Osteocyte (in vitro differentiated cells): ENCODE data around the gene PHKA1. TPM values are rescaled to one million over a fixed set of nuclear protein-coding genes. Genes with fewer than 3 reads are reported as not detected.
A peak's percentile ranks its signal among the peaks of the same experiment; 100 is the strongest.
"Not testable (repeated sequence)": the region's sequence is repeated elsewhere in the genome, so short reads cannot be mapped to it uniquely, and the experiment has no call there.

Experiments used
- DNase-seq: peaks from one replicate; pipeline ENCODE4 v3.0.0; 2021; ENCODE audit warnings: mixed read lengths; ENCODE audit not compliant: unreplicated experiment; ENCODE audit errors: extremely low spot score
- H3K27ac Mint-ChIP-seq: one replicate; pipeline ENCODE4 v1.8.0; 2021; ENCODE audit warnings: mild to moderate bottlenecking, mixed read lengths; ENCODE audit not compliant: unreplicated experiment
- H3K27me3 Mint-ChIP-seq: one replicate; pipeline ENCODE4 v1.8.0; 2021; ENCODE audit warnings: mixed read lengths; ENCODE audit not compliant: unreplicated experiment
- H3K36me3 Mint-ChIP-seq: one replicate; pipeline ENCODE4 v1.8.0; 2021; ENCODE audit warnings: mixed read lengths; ENCODE audit not compliant: unreplicated experiment
- H3K4me1 Mint-ChIP-seq: one replicate; pipeline ENCODE4 v1.8.0; 2021; ENCODE audit warnings: mixed read lengths; ENCODE audit not compliant: unreplicated experiment
- H3K4me3 Mint-ChIP-seq: one replicate; pipeline ENCODE4 v1.8.0; 2021; ENCODE audit warnings: mild to moderate bottlenecking, moderate library complexity, mixed read lengths; ENCODE audit not compliant: unreplicated experiment
- H3K9me3 Mint-ChIP-seq: one replicate; pipeline ENCODE4 v1.8.0; 2021; ENCODE audit warnings: mixed read lengths; ENCODE audit not compliant: unreplicated experiment
- total RNA-seq: library from RNA; stranded (reverse); gene quantifications from 2 replicates; pipeline ENCODE4 v1.2.1, GENCODE V29; 2021
- TF ChIP-seq, protein P1 (sequence below): fragments of 200-600 bp; sonication (generic); IDR thresholded peaks from 2 replicates; pipeline ENCODE4 v1.5.0; 2021; ENCODE audit warnings: antibody characterized with exemption, mild to moderate bottlenecking, moderate library complexity

Gene PHKA1
- total RNA-seq, 1 donor from 2014 or later, result 2.6 TPM

DNA sequence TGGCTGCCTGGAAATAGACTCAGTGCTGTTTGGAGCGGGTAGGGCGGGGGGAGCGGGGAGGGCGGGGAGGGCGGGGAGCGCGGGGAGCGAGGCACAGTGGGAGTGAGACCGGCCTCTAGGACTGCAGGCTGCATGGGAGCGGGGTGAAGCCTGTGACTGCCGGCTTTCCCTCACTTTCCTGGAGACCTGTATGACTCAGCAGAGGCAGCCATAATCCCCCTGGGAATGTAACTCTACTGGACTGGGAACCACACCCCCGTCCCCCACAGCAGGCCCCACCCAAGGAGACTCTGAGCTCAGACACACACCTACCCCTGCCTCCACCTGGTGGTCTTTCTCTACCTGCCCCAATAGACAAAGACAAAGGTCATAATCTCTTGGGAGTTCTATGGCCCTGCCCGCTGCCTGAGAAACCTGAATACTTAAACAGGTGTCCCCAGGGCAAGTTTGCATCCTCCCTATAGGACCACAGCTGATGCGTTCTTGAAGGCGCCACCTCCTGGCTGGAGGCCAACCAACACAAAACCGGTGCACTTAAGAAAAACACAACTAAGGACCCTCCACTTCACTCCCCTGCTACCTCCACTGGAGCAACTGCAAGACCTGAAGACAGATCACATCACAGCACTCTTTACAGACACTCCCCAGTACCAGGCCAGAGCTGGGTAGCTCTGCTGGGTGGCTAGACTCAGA, 159.5 kb downstream of the PHKA1 start:
- peak overlapping the region; percentile 45 for H3K27ac Mint-ChIP-seq
- H3K36me3 Mint-ChIP-seq, result peaks cover 4% of the 10 kb centered on the region
- TF ChIP-seq, protein P1, sequence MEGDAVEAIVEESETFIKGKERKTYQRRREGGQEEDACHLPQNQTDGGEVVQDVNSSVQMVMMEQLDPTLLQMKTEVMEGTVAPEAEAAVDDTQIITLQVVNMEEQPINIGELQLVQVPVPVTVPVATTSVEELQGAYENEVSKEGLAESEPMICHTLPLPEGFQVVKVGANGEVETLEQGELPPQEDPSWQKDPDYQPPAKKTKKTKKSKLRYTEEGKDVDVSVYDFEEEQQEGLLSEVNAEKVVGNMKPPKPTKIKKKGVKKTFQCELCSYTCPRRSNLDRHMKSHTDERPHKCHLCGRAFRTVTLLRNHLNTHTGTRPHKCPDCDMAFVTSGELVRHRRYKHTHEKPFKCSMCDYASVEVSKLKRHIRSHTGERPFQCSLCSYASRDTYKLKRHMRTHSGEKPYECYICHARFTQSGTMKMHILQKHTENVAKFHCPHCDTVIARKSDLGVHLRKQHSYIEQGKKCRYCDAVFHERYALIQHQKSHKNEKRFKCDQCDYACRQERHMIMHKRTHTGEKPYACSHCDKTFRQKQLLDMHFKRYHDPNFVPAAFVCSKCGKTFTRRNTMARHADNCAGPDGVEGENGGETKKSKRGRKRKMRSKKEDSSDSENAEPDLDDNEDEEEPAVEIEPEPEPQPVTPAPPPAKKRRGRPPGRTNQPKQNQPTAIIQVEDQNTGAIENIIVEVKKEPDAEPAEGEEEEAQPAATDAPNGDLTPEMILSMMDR, result no peak
- DNase-seq, result no peak
- no peaks in the 10 kb centered on the region for H3K27me3 Mint-ChIP-seq
- H3K4me1 Mint-ChIP-seq, result peaks cover 7% of the 10 kb centered on the region
- H3K9me3 Mint-ChIP-seq, result peaks cover 9% of the 10 kb centered on the region
- no peak overlapping the region for H3K4me3 Mint-ChIP-seq

DNA sequence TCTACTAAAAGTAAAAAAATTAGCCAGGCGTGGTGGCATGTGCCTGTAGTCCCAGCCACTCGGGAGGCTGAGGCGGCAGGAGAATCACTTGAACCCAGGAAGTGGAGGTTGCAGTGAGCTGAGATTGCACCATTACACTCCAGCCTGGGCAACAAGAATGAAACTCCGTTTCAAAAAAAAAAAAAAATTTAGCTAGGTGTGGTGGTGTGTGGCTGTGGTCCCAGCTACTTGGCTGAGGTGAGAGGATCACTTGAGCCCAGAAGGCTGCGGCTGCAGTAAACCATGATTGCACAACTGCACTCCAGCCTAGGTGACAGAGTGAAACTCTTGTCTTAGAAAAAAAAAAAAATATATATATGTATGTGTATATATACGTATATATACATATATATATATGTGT, 161.7 kb downstream of the PHKA1 start:
- not testable (repeated sequence) for H3K36me3 Mint-ChIP-seq, H3K27me3 Mint-ChIP-seq, H3K27ac Mint-ChIP-seq, H3K4me3 Mint-ChIP-seq, DNase-seq, H3K4me1 Mint-ChIP-seq
- H3K9me3 Mint-ChIP-seq, result peaks cover 14% of the 10 kb centered on the region

DNA sequence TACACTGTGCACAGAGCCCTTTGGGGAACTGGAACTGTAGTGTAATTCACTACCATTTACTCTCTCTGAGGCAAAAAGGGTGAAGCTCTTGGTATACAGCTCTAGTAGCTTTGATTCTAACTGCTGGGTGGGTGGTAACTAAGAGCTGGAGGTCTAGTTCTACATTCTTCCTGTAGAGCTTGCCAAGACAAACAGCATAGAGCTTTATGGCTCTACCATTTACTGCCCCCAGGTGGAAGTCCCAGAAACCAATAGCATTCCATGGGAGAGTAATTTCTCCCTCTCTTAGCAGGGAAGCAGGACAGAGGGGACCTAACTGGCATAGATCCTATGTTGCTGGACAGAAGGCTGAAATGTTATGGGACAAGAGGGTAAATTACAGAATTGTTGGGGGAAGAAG, 168.1 kb downstream of the PHKA1 start:
- DNase-seq, result no peak
- Mint-ChIP-seq H3K36me3 (peaks cover 6% of the 10 kb centered on the region), H3K4me3 (no peak overlapping the region), H3K27me3 (no peaks in the 10 kb centered on the region), H3K4me1 (peaks cover 2% of the 10 kb centered on the region), H3K27ac (no peak overlapping the region), H3K9me3 (peaks cover 13% of the 10 kb centered on the region)
- TF ChIP-seq, protein P1, result no peak

DNA sequence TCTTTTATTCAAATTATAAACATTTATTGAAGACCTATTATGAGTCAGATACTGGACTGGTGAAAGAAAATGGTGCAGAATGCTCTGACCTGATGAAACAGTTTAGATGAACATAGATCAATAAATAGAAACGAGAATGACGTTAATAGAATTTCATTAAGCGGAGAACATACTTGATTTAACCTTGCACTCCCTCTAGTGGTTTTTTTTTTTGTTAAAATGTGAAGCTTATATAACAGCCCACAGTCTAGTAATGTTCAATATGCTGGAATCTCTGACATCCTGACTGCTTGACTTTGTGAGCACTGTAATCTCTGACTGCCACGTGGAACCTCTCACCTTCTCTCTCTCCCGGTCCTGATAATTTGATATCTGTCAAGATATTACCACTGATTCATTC, 173.8 kb downstream of the PHKA1 start:
- no peak overlapping the region for H3K4me3 Mint-ChIP-seq
- no peak overlapping the region for H3K27ac Mint-ChIP-seq
- H3K27me3 Mint-ChIP-seq, result no peaks in the 10 kb centered on the region
- H3K4me1 Mint-ChIP-seq, result no peaks in the 10 kb centered on the region
- DNase-seq, result no peak
- TF ChIP-seq, protein P1, result peak; percentile 53
- peaks cover 3% of the 10 kb centered on the region for H3K36me3 Mint-ChIP-seq
- H3K9me3 Mint-ChIP-seq, result no peaks in the 10 kb centered on the region

DNA sequence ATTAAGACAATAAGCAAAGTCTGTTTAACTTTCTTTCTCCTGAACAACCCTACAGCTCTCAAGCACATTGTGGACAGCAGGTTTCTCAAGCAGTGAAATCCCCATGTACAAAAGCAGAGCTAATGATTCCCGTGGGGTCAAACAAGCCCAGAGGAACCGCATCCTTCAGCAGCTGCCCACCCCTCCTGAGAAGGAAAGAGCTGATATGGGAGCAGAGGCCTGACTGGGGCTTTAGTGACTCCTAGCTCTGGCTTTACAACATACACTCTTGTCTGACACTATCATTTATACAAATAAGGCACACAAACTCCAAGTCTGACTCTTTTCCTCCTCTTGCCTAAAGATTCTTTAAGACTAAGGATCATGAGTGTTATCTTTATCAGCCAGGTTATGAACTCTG, 174.3 kb downstream of the PHKA1 start:
- DNase-seq, result no peak
- no peak overlapping the region for H3K27ac Mint-ChIP-seq
- H3K9me3 Mint-ChIP-seq, result no peaks in the 10 kb centered on the region
- peaks cover 3% of the 10 kb centered on the region for H3K36me3 Mint-ChIP-seq
- no peak overlapping the region for H3K4me3 Mint-ChIP-seq
- TF ChIP-seq, protein P1, result no peak
- H3K27me3 Mint-ChIP-seq, result no peaks in the 10 kb centered on the region
- H3K4me1 Mint-ChIP-seq, result no peaks in the 10 kb centered on the region

DNA sequence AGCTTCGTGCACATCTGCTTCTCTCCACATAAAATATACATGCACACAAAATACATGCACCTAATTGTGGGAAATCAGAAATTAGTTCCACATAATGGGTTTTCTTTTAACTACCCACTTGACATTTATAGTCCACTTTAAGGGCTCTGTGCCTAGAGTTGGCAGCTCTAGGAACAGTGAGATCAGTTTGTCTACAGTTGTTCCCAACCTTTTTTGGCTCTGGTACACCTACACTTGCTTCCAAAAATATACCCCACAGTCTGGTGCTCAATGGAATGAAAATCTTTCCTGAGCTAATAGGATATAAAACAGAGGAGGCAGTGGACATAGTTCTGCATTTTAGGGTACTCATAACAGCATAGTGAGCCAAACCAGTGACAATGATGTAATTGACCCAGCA, 177.6 kb downstream of the PHKA1 start:
- DNase-seq, result no peak
- H3K4me1 Mint-ChIP-seq, result no peaks in the 10 kb centered on the region
- H3K9me3 Mint-ChIP-seq, result no peaks in the 10 kb centered on the region
- no peaks in the 10 kb centered on the region for H3K36me3 Mint-ChIP-seq
- TF ChIP-seq, protein P1, result no peak
- H3K4me3 Mint-ChIP-seq, result no peak overlapping the region
- no peaks in the 10 kb centered on the region for H3K27me3 Mint-ChIP-seq
- no peak overlapping the region for H3K27ac Mint-ChIP-seq
